T-helper 2 cell (primary cell): ENCODE measurements around the gene C11orf52.
"Not testable (repeated sequence)": the region's sequence is repeated elsewhere in the genome, so short reads cannot be mapped to it uniquely, and the experiment has no call there.

ENCODE experiments used
- DNase-seq, 5 experiments: peaks; one replicate each; pipeline versions ENCODE4 v3.0.0 to v3.0.0-alpha.2; 2012 to 2022

Gene C11orf52

DNA sequence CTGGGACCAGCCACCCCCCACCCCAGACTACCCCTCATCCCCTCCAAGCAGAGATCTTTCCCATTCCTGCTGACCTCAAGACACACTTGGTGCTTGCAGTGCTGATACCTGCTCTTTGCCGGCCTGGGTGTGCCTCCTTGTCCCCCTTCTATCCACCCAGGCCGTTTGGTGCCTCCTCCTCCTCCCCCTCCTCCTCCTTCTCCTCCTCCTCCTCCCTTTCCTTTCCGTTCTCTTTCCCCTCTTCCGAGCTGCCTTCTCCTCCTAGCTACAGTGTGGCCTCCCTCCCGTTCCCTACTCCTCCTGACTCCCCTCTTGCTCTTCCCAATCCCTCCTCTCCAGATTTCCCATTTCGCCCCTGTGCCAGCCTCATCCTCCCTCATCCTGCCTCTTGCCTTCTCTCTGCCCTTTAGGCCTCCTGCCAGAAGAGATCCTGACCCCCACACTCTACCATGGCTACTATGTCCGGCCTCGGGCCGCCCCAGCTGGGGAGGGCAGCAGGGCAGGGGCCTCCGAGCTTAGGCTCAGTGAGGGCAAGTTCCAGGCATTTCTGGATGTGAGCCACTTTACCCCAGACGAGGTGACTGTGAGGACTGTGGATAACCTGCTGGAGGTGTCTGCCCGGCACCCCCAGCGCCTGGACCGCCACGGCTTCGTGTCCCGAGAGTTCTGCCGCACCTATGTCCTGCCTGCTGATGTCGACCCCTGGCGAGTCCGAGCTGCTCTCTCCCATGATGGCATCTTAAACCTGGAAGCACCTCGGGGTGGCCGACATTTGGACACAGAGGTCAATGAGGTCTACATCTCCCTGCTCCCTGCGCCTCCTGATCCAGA lies 5.5 kb upstream of the C11orf52 start:
- no peak for DNase-seq

- no peak for DNase-seq
These were observed 4.7 kb upstream of the C11orf52 start for GRCh38 chr11:111913997-111914396.

DNA sequence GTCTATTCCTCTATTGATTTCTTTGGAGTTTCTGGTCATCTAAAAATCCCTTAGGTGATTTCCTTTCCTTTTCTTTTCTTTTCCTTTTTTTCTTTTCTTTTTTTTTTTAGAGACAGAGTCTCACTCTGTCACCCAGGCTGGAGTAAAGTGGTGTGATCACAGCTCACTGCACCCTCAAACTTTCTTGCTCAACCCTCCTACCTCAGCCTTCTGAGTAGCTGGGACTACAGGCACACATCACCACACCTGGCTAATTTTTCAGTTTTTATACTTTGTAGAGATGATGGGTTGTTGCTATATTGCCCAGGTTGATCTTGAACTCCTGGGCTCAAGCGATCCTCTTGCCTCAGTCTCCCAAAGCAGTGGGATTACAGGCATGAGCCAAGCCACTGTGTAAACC lies 1.9 kb upstream of the C11orf52 start:
- no peak for DNase-seq

GRCh38 chr11:111917312-111917711 lies 1.4 kb upstream of the C11orf52 start:
- no peak for DNase-seq

DNA sequence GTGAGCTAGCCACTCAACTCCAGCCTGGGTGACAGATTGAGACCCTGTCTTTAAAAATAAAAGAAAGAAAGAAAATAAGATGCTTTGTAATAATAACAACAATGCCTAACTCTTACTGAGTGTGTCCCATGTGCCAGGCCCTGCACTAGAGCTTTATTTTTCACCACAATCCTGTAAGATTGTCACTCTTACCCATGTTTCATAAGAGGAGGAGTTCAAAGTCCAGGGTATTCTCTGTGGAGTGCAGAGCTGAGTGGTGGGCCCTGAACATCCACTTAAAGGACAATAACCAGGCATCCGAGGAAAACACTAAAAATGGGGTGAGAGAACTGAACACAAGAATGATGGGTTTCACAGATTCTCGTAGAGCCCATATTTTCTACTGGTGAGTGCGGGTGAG lies 925 bp upstream of the C11orf52 start:
- no peak for DNase-seq

GRCh38 chr11:111920908-111921307 lies 2.2 kb downstream of the C11orf52 start:
- DNase-seq, result no peak

DNA sequence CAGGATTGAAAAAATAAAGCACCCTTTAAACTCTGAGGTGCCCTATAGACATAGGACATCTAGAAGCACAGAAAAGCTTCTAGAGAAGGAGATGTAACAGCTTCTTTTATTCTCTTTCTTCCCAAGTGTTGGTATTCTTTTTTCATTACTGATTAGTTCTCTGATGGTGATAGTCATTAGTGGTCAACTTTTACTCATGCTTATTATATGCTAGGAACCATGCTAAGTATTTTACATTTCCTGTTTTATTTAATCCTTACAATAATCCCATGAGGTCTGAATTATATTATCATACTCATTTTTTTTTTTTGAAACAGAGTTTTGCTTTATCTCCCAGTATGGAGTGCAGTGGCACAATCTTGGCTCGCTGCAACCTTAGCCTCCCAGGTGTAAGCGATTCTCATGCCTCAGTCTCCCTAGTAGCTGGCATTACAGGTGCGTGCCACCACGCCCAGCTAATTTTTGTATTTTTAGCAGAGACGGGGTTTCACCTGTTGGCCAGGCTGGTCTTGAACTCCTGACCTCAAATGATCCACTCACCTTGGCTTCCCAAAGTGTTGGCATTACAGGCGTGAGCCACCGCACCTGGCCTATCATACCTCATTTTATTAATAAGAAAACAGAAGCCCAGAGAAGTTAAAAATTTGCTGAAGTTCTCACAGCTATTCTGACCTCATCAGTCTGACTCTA lies 3.0 kb downstream of the C11orf52 start:
- DNase-seq, result no peak

GRCh38 chr11:111922803-111923202 lies 4.1 kb downstream of the C11orf52 start:
- DNase-seq, result no peak

GRCh38 chr11:111923351-111923788 lies 4.7 kb downstream of the C11orf52 start:
- no peak for DNase-seq

- DNase-seq, result no peak
These were observed 5.2 kb downstream of the C11orf52 start for GRCh38 chr11:111923951-111924350.

GRCh38 chr11:111925953-111926352 lies 7.2 kb downstream of the C11orf52 start:
- no peak for DNase-seq

DNA sequence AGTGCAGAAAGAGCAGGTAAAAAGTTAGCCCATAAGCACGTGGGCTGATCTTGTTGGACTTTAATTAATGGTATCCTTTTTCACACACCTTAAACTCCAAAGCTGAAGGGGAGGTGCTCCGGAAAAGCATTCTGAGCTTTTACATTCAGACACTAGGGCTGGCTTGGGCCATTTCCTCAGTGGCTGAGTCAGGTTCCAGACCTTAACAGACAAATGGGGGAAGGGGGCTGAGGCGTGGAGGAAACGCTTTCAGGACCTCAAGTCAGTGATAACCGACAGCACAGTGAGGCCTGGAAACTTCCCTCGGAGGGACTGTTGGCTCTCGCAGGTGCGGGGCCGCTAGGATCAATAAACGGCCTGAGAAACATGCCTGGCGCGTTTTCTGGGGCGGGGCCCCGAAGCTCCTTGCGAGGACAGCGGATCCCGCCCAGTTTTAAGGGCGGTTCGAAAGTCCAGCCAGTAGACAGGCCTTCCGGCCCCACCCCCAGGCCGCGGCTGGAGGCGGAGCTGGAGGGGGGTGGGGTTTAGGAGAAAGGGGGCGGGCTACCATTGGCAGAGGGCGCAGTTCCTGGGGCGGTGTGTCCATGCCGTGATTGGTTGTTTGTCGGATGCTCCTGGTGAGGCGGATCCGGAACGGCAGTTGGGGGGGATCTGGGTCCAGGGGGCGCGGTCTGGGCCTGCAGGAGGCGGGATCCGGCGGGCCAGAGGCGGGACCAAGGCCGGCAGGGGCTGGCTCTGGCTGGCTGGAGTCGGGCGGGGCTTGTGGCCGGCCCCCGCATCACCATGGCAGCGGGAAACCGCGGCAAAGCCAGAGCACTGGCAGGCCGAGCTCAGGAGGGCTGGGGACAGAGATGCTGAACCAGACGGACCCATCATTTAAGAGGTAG lies 8.0 kb downstream of the C11orf52 start:
- peak; percentile 87 to 96 (median 92) for DNase-seq

DNA sequence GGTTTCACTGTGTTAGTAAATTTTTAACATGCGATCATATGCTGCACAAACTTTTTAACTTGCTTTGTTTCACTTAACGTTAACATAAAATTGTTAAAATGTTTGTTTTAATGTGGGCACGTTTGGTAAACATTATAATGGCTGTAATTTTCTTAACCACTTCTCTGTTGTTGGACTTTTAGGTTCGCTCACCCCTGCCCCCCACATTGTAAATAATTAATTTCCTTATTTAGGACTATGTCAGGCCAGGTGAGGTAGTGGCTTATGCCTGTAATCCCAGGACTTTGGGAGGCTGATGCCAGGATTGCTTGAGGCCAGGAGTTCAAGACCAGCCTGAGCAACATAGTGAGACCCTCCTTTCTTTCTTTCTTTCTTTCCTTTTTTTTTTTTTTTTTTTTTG lies 11.8 kb downstream of the C11orf52 start:
- DNase-seq, result no peak

DNA sequence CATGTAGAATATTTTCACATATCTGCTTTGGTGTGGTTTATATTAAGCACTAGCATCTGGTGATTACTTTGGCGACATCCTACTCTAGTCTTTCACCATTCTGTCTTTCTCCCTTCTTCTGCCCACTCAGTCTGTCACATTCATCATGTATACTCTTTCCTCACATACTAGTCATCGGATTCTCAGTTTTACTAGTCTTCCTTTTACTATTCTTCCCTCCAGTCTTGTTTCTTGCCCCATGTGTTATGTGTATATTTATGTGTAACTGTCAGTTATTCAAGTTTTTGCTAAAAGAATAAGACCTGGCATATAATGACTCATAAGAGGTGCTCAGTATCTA lies 13.9 kb downstream of the C11orf52 start:
- no peak for DNase-seq

GRCh38 chr11:111933176-111933575 lies 14.5 kb downstream of the C11orf52 start:
- DNase-seq, result not testable (repeated sequence)

DNA sequence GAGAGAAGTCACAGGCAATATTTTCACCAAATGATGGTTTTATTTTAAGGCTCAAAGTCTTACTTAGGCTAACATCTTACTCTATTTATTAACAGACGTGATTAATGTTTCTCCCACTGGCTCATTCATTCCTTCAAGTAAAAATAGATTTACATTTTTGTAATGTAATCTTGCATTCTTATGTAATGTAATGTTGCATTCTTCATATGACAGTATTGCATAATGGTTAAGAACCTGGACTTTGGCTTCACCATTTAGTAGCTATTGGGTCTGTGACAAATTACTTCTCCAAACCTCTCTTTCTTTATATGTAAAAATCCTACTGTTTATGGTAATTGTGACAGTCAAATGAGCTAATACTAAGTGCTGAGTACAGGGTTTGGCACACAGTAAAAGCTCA lies 15.2 kb downstream of the C11orf52 start:
- DNase-seq, result no peak

- no peak for DNase-seq
These were observed 15.6 kb downstream of the C11orf52 start for GRCh38 chr11:111934306-111934705.

- peak in 1 of 5 experiments; percentile 46 for DNase-seq
These were observed 16.8 kb downstream of the C11orf52 start for GRCh38 chr11:111935317-111936039.

- DNase-seq, result no peak
These were observed 17.4 kb downstream of the C11orf52 start for GRCh38 chr11:111936040-111936540.

- no peak for DNase-seq
These were observed 18.7 kb downstream of the C11orf52 start for GRCh38 chr11:111937461-111937769.

- DNase-seq, result no peak
These were observed 19.1 kb downstream of the C11orf52 start for GRCh38 chr11:111937844-111938243.

- peak in 2 of 5 experiments; percentile 14 to 56 for DNase-seq
These were observed 20.0 kb downstream of the C11orf52 start for GRCh38 chr11:111938687-111939160.
